GM21576 (cell line): ENCODE results near the gene DOCK3.
"Not testable (repeated sequence)": the region's sequence is repeated elsewhere in the genome, so short reads cannot be mapped to it uniquely, and the experiment has no call there.

Experiments
- ATAC-seq: cut with Tn5 transposase; IDR thresholded peaks from one replicate; pipeline ENCODE4 v1.9.1; 2021; ENCODE audit warnings: mild to moderate bottlenecking, moderate library complexity; ENCODE audit not compliant: unreplicated experiment

DOCK3 gene

DNA sequence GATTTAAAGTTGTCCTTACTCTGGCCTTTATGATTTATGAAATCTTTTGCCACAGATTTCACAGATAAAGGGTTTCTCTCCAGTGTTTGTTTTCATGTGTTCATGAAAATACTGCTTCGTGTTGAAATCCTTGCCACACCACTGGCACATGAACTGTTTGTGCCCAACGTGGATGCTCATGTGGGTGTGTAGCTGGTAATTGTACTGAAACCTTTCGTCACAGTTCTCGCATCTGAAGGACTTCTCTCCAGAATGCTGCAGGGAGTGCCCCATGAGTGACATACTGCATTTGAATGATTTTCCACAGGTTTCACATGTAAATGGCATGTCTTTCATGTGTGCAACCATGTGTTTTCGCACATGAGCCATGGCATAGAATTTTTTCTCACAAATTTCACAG is 111.9 kb downstream of the DOCK3 start:
- ATAC-seq = no peak

DNA sequence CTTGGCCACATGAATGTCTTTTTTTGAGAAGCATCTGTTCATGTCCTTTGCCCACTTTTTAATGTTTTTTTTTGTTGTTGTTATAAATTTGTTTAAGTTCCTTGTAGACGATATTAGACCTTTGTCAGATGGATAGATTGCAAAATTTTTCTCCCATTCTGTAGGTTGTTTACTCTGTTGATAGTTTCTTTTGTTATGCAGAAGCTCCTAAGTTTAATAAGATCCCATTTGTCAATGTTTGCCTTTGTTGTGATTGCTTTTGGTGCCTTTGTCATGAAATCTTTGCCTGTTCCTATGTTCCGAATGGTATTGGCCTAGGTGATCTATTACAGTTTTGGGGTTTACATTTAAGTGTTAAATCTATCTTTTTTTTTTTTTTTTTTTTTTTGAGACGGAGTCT is 116.2 kb downstream of the DOCK3 start:
- not testable (repeated sequence) for ATAC-seq

DNA sequence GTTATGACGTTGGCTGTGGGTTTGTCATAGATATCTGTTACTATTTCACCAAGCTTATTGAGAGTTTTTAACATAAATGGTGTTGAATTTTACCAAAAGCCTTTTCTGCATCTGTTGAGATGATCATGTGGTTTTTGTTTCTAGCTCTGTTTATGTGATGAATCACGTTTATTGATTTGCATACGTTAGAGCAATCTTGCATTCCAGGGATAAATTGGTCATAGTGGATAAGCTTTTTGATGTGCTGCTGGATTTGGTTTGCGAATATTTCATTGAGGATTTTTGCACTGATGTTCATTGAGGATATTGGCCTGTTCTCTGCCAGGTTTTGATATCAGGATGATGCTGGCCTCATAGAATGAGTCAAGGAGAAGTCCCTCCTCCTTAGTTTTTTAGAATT is 117.8 kb downstream of the DOCK3 start:
- ATAC-seq = no peak

DNA sequence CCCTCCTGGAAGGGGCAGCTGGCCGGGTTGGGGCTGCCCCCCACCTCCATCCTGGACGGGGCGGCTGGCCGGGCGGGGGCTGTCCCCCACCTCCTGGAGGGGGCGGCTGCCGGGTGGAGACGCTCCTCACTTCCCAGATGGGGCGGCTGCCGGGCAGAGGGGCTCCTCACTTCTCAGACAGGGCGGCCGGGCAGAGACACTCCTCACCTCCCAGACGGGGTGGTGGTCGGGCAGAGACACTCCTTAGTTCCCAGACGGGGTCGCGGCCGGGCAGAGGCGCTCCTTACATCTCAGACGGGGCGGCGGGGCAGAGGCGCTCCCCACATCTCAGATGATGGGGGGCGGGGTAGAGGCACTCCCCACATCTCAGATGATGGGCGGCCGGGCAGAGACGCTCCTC is 129.1 kb downstream of the DOCK3 start:
- ATAC-seq = not testable (repeated sequence)

DNA sequence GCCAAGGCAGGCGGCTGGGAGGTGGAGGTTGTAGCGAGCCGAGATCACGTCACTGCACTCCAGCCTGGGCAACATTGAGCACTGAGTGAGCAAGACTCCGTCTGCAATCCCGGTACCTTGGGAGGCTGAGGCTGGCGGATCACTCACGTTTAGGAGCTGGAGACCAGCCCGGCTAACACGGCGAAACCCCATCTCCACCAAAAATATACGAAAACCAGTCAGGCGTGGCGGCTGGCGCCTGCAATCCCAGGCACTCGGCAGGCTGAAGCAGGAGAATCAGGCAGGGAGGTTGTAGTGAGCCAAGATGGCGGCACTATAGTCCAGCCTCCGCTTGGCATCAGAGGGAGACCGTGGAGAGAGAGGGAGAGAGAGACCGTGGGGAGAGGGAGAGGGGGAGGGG is 129.6 kb downstream of the DOCK3 start:
- ATAC-seq = not testable (repeated sequence)

DNA sequence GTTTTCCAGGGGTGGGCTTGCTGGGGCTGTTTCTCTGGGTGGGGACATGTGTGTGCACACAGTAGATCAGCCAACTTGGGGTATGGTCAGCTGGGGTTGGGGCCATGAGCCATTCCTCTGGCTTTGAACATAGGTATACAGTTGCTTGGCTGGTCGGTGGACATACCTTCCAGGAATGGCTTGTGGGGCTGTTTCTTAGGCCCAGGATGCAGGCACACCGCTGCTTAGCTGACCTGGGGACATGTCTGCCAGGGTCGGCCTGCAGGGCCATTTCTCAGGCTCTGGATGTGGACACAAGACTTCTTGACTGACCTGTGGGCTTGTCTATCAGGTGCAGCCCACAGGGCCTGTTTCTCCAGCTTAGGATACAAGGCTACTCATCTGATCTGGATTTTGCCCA is 130.6 kb downstream of the DOCK3 start:
- no peak for ATAC-seq

DNA sequence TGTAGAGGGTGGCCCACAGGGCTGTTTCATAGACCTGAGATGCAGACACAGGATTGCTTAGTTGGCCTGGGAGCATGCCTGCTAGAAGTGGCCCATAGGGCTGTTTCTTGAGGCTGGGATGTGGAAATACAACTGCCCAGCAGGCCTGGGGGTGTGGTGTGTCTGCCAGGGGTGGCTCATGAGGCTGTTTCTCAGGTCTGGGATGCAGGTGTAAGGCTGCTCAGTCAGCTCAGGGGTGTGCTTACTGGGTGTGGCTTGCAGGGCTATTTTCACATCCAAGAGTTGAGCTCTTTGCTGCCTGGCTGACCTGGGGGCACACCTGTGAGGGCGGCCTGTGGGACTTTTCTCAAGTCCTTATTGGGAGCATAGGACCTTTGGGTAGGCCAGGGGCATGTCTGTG is 131.3 kb downstream of the DOCK3 start:
- ATAC-seq = no peak

DNA sequence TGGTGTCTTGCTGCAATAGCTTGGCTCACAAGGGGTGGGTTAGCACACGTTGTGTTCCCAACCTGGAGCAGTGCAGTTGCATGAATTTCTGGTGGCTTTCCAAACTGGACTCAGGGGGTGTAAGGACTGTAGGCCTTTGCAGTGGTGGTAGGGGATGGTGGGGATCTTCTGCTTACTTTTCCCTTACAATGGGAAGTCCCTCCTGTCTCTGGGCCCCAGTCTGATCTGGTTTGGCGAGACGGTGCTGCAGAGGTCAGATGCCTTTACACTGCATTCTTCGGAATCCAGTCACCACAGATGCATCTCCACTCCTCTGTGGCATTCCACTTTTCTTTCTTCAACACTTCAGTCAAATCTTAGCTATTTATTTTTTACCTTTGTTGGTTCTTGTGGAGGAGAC is 132.1 kb downstream of the DOCK3 start:
- ATAC-seq = no peak

DNA sequence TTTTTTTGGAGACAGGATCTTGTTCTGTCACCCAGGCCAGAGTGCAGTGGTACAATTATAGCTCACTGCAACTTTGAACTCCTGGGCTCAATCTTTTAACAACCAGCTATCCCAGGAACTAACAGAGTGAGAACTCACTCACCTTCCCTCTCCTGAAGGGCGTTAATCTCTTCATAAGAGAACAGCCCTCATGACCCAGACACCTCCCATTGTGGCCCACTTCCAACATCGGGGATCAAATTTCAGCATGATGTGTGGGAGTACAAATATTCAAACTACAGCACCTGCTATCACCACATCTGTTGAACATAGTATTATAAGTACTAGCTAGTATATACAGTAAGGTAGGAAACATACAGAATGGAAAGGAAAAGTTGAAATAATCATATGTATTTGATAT is 132.5 kb downstream of the DOCK3 start:
- ATAC-seq = no peak

DNA sequence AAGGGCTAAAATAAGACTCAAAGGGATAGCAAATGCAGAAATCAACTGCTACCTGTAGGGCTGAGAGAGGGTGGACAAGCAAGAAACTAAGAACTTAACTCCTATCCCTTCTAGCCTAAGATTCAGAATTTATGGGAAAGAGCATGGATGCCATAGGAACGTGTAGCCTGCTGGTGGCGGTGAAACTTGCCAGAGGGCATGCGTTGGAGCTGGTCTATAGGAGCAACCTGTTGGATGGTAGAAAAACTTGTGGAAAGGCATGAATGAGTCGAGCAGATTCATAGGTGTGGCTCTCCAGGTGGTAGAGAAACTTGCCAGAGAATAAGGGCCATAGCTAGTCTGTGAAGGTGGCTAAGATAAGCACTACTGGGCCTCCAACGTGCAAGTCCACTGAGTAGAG is 137.2 kb downstream of the DOCK3 start:
- no peak for ATAC-seq

DNA sequence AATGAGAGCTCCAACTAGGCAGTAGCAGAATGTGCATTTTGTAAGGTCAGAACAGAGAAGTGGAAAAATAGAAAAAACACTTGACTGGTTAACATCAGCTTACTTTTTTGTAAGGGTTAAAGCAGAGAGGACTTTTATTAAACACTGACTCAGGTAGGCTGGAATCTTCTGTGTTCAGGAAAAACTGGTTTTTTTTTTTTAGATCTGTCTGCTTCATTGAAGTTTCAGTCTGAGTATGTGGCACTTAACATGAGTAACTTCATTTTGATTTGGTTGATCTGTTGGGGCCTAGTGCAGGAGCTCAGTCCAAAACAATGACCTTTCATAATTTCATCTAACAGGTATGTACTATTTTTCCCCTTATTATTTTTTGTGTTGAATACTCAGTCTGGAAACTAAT is 141.1 kb downstream of the DOCK3 start:
- ATAC-seq = no peak

DNA sequence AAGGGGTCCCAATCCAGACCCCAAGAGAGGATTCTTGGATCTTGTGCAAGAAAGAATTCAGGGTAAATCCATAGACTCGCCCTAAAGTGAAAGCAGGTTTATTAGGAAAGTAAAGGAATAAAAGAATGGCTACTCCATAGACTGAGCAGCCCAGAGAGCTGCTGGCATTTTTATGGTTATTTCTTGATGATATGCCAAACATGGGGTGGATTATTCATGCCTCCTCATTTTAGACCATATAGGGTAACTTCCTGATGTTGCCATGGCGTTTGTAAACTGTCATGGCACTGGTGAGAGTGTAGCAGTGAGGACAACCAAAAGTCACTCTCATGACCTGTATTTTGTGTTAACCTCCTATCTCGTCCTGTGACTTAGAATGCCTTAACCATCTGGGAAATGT is 142.2 kb downstream of the DOCK3 start:
- no peak for ATAC-seq

DNA sequence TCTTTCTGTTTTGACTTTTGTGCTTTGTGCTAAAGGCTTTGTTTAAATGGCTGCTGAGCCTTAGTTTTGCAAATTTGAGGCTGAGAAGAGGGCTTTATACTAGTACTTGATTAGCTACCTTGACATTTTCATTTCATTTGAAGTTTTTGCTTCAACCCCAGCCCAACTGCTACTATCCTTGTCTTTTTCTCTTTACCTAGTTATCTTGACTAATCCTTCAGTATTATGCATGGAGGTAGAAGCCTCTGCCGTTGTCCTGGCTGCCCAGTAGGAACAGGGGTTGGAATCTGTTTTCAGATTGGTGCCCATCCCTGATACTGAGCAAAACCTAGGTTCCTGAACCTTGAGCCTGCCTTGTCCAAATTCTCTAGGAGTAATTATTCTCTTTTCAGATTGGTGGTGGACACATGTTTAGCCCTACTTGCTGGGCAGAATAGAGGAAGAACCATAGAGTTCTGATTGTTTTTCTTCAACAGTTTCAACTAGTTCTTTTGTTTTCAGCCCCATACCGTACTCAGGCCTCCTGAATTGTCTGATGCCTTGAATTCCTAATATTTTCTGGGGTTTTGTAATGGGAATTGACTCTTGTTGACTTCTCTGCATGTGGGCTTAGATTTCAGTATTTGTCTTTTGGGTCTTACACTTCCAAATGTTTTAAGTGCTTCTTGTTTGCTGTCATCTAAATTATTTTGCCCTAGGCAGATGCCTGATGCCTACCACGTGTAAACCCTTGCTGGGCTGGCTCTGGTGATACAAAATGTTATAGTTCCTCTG is 143.2 kb downstream of the DOCK3 start:
- ATAC-seq = no peak

DNA sequence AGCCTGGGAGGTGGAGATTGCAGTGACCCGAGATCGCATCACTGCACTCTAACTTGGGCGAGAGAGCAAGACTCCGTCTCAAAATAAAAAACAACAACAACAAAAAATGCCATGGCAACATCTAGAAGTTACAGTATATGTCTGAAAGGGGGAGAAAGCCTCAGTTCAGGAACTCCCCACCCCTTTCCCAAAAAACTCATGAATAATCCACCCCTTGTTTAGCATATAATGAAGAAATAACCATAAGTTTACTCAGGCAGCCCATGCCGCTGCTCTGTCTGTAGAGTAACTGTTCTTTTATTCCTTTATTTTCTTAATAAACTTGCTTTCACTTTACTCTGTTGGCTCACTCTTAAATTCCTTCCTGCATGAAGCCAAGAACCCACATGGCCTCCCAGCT is 145.2 kb downstream of the DOCK3 start:
- ATAC-seq = no peak

DNA sequence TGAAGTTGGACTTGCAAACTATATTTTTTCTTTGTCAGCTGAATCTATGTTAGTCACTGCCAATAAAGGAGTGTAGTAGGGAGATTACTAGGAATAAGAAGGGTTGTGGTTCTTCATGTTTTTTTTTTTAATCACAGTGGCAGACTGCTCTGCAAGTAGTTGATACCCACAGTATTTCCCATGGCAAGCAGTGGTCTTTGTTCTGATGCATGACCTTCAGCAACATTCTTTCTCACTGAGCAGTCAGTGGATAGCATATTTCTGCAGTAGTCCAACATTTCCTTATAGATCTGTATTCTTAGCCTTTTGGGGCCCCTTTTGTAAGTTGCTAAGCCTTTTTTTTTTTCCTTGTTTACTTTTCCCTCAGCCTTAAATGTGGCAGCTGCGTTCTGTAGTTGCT is 151.1 kb downstream of the DOCK3 start:
- ATAC-seq = no peak

DNA sequence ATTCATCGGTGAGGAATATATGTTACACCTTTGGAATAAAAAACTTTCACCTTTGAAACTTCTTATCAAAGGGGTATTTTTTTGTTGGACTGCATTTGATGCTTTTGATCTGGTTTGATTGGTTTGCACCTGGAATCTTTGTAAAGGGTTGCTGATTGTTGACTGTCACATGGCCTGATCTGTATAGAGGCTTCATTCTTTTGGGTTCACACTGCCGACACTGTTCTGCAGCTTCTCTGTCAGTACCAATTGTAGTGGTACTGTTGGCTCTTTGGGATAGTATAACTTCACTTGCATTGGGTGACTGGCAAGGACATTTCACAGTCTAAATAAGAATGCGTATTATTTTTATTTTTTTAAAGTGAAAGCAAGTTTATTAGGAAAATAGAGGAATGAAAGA is 155.7 kb downstream of the DOCK3 start:
- no peak for ATAC-seq

DNA sequence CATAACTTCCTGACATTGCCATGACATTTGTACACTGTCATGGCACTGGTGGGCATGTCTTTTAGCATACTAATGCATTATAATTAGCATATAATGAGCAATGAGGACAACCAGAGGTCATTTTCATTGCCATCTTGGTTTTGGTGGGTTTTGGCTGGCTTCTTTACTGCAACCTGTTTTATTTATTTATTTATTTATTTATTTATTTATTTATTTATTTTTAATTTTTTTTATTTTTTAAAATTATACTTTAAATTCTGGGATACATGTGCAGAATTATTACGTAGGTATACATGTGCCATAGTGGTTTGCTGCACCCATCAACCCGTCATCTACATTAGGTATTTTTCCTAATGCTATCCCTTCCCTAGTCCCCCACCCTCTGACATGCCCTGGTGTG is 156.3 kb downstream of the DOCK3 start:
- not testable (repeated sequence) for ATAC-seq

DNA sequence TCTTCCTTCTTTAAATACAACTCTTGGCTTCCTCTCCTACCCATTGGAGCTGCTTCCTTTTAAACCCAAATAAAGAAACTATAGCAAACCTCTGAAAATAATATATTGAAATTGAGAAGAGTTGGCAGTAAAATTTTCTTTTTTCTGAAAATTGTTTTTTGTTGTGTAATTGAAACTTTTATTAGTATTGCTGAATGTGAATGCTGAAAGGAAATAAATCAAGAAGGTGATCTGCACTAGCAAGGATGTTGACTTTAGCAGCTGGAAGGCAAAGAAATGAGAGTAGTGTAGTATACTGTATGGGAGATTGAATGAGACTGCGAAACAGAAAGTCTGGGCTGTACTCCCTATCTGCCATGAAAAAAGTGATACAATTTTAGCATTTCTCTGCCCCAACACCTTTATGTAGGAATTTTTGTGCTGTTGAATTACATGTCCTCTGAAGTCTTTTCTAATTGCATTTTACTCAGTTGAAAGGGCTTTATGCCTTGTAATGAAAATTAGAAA is 166.3 kb downstream of the DOCK3 start:
- ATAC-seq = no peak

DNA sequence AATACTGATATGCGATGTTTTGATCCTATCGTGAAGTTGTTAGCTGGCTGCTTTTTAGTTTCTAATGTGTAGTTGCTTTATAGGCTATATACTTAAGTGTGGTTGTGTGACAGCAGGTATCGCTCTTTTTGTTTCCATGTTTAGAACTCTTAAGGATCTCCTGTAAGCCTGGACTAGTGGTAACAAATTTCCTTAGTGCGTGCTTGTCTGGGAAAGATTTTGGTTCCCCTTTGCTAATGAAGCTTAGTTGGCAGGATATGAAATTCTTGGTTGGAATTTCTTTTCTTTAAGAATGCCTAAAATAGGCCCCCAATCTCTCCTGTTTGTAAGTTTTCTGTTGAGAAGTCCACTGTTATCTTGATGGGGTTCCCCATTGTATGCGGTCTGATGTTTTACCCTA is 173.6 kb downstream of the DOCK3 start:
- ATAC-seq = no peak

DNA sequence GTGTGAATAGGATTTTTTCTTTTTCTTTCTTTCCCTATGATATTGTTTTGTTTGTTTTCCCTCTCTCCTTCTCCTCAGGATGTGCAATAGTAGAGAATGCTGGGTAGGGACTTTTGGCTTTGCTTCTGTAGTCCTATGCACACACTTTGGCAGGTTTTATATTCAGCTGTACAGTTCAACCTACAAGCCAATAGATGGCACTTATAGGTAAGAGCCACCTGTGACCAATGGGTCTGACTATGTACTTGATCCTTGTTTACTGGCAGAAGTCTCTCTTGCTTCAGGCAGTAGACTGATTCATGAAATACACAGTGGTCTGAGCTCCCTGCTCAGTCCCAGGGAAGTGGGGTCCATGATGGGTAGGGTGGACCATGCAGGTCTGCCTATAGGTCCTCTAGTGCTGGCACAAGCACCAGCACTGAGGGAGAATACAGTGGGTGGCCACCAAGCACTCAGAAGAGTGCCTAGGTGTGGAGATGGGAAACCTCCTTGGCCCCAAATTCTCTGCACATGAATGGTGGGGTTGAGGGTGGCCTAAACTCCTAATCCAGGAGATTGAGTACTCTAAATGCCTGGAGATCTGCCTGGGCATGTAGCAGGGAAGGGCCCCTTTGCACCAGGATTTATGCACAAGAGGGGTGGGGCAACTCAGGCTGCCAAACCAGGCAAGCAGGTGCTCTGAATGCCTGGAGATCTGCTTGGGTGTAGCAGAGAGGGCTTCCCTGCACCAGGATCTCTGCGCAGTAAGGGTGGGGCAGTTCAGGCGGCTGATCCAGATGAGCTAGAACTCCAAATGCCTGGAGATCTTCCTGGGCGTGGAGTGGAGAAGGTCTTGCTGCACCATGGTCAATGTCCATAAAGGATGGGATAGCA is 176.1 kb downstream of the DOCK3 start:
- ATAC-seq = no peak

DNA sequence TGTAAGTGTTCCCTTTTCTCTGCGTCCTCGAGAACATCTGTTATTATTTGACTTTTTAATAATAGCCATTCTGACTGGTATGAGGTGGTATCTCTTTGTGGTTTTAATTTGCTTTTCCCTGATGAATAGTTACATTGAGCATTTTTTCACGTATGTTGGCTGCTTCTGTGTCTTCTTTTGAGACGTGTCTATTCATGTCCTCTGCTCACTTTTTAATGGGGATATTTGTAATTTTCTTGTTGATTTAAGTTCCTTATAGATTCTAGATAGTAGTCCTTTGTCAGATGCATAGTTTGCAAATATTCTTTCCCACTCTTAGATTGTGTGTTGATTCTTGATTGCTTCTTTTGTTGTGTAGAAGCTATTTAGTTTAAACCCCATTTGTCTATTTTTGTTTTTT is 179.2 kb downstream of the DOCK3 start:
- ATAC-seq = no peak

DNA sequence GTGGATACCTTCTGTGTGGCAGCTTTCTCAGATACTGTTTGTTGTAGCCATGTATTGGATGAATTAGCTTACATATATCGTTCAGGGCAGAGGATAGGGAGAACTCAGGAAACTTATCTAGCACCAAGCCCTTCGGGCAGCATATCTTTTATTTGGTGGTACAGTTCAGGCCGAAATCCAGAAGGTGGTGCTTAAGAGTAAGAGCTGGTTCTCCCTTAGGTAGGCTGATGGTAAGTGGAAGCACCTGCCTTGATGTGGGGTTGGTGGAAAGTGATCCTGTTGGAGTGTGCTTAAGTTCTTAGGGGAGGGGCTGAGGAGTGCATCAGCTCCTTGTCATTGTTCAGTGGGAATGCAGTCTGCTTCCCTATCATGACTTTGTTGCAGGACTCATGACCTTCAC is 187.5 kb downstream of the DOCK3 start:
- ATAC-seq = no peak
